Mesenchymal stem cell (in vitro differentiated cells and primary cell): ENCODE results near the gene CRELD1.

Experiments used
- DNase-seq: peaks from one replicate; pipeline ENCODE4 v3.0.0-alpha.2; 2013
- H2AFZ ChIP-seq: one replicate; pipeline ENCODE4 v1.6.1; 2013; ENCODE audit warnings: low read depth, mild to moderate bottlenecking, control low read depth, inconsistent platforms, low read length, moderate library complexity
- H2AK5ac ChIP-seq: 2 replicates; pipeline ENCODE4 v1.6.1; 2013; ENCODE audit warnings: low read length, moderate library complexity, mild to moderate bottlenecking, inconsistent platforms; ENCODE audit not compliant: severe bottlenecking
- H2BK120ac ChIP-seq: one replicate; pipeline ENCODE4 v1.6.1; 2013; ENCODE audit warnings: low read depth, mild to moderate bottlenecking, inconsistent platforms, low read length, moderate library complexity
- H2BK12ac ChIP-seq, 2 experiments: one replicate each; pipeline ENCODE4 v1.6.1; 2013; ENCODE audit warnings: inconsistent platforms in 2 of 2, low read length in 2 of 2, mild to moderate bottlenecking in 2 of 2, moderate library complexity in 2 of 2, control low read depth in 1 of 2
- H2BK15ac ChIP-seq: one replicate; pipeline ENCODE4 v1.6.1; 2013; ENCODE audit warnings: mild to moderate bottlenecking, low read depth, inconsistent platforms; ENCODE audit not compliant: poor library complexity, severe bottlenecking
- H2BK5ac ChIP-seq: 2 replicates; pipeline ENCODE4 v1.6.1; 2013; ENCODE audit warnings: low read depth, mild to moderate bottlenecking, low read length, control low read depth, inconsistent platforms; ENCODE audit not compliant: poor library complexity, severe bottlenecking
- H3K14ac ChIP-seq, 2 experiments: one replicate each; pipeline ENCODE4 v1.6.1; 2013; ENCODE audit warnings: inconsistent platforms in 2 of 2, low read length in 2 of 2, control low read depth in 1 of 2, mild to moderate bottlenecking in 1 of 2, moderate library complexity in 1 of 2
- H3K18ac ChIP-seq, 2 experiments: one replicate each; pipeline ENCODE4 v1.6.1; 2013; ENCODE audit warnings: inconsistent platforms in 2 of 2, low read length in 2 of 2, control low read depth in 1 of 2, low read depth in 1 of 2, mild to moderate bottlenecking in 1 of 2
- H3K23ac ChIP-seq, 2 experiments: one replicate each; pipeline ENCODE4 v1.6.1; 2013; ENCODE audit warnings: inconsistent platforms in 2 of 2, low read length in 2 of 2, mild to moderate bottlenecking in 2 of 2, moderate library complexity in 2 of 2, control low read depth in 1 of 2
- H3K27ac ChIP-seq: 2 replicates; pipeline ENCODE4 v1.5.1; 2013; ENCODE audit warnings: mild to moderate bottlenecking, moderate library complexity, low read length, control low read depth, inconsistent platforms; ENCODE audit not compliant: poor library complexity, severe bottlenecking
- H3K27me3 ChIP-seq, 2 experiments: 2 replicates each; pipeline versions ENCODE4 v1.6.1 to v1.7.0; 2013; ENCODE audit warnings: low read length in 2 of 2, mild to moderate bottlenecking in 2 of 2, moderate library complexity in 2 of 2, control low read depth in 1 of 2, inconsistent platforms in 1 of 2; ENCODE audit not compliant: control insufficient read depth in 1 of 2, insufficient read depth in 1 of 2
- H3K36me3 ChIP-seq, 2 experiments: 2 replicates each; pipeline versions ENCODE4 v1.6.1 to v1.7.0; 2013; ENCODE audit warnings: low read length in 2 of 2, control low read depth in 1 of 2, inconsistent platforms in 1 of 2, low read depth in 1 of 2, mild to moderate bottlenecking in 1 of 2; ENCODE audit not compliant: insufficient read depth in 2 of 2, control insufficient read depth in 1 of 2
- H3K4ac ChIP-seq, 2 experiments: one replicate each; pipeline ENCODE4 v1.6.1; 2013; ENCODE audit warnings: inconsistent platforms in 2 of 2, low read length in 2 of 2, mild to moderate bottlenecking in 2 of 2, moderate library complexity in 2 of 2, control low read depth in 1 of 2, low read depth in 1 of 2
- H3K4me1 ChIP-seq: 2 replicates; pipeline ENCODE4 v1.6.1; 2013; ENCODE audit warnings: low read depth, low read length, control low read depth; ENCODE audit not compliant: control insufficient read depth, insufficient read depth
- H3K4me2 ChIP-seq: 2 replicates; pipeline ENCODE4 v1.6.1; 2013; ENCODE audit warnings: low read length, mild to moderate bottlenecking, inconsistent platforms; ENCODE audit not compliant: poor library complexity, severe bottlenecking
- H3K4me3 ChIP-seq, 2 experiments: 2 replicates each; pipeline versions ENCODE4 v1.5.1 to v1.7.0; 2013; ENCODE audit warnings: low read length in 2 of 2, mild to moderate bottlenecking in 2 of 2, control low read depth in 1 of 2, low read depth in 1 of 2; ENCODE audit not compliant: insufficient read depth in 1 of 2
- H3K79me1 ChIP-seq: replicated peaks from 2 replicates; pipeline ENCODE4 v1.6.1; 2013; ENCODE audit warnings: mild to moderate bottlenecking, control low read depth, low read length, inconsistent platforms; ENCODE audit not compliant: poor library complexity, severe bottlenecking
- H3K9ac ChIP-seq: 2 replicates; pipeline ENCODE4 v1.7.0; 2013; ENCODE audit warnings: mild to moderate bottlenecking, low read length, moderate library complexity
- H3K9me3 ChIP-seq: 2 replicates; pipeline ENCODE4 v1.7.0; 2013; ENCODE audit warnings: mild to moderate bottlenecking, low read length; ENCODE audit not compliant: control insufficient read depth
- H4K8ac ChIP-seq: one replicate; pipeline ENCODE4 v1.6.1; 2013; ENCODE audit warnings: inconsistent platforms, mild to moderate bottlenecking, low read length, moderate library complexity
- H4K91ac ChIP-seq: one replicate; pipeline ENCODE4 v1.6.1; 2013; ENCODE audit warnings: mild to moderate bottlenecking, low read length, inconsistent platforms
- WGBS: methylation state at CpG from one replicate; pipeline ENCODE4 v1.1.7; 2013; ENCODE audit warnings: mixed read lengths; 5-methylcytosine and 5-hydroxymethylcytosine counted together

Gene CRELD1

DNA sequence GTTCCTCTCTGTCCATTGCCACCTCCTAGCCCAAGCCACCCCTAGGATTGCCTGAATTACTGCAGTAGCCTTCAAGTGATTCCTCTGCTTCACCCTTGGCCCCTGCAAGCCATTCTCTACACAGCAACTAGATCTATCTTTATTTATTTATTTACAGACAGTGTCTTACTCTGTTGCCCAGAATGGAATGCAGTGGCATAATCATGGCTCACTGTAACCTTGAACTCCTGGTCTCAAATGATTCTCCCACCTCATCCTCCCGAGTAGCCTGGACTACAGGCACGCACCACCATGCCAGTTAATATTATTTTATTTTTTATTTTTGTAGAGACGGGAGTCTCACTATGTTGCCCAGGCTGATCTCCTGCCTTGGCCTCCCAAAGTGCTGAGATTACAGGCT, 45.1 kb upstream of the CRELD1 start:
- H2AFZ ChIP-seq, result no peak overlapping the region
- H3K4ac ChIP-seq, result no peak overlapping the region
- no peak overlapping the region for H3K27ac ChIP-seq
- no peak overlapping the region for H2AK5ac ChIP-seq
- no peak overlapping the region for H4K91ac ChIP-seq
- no peak overlapping the region for H3K4me2 ChIP-seq
- no peak overlapping the region for H3K9ac ChIP-seq
- H3K14ac ChIP-seq, result no peak overlapping the region
- H2BK15ac ChIP-seq, result no peak overlapping the region
- H2BK5ac ChIP-seq, result no peak overlapping the region
- H3K79me1 ChIP-seq, result peaks cover 4% of the 10 kb centered on the region
- H3K23ac ChIP-seq, result no peak overlapping the region
- H2BK120ac ChIP-seq, result no peak overlapping the region
- no peak overlapping the region for H4K8ac ChIP-seq
- no peaks in the 10 kb centered on the region for H3K27me3 ChIP-seq
- DNase-seq, result no peak
- no peaks in the 10 kb centered on the region for H3K9me3 ChIP-seq
- WGBS, result 89% methylated on average over 1 of the region's 3 CpGs
- H3K4me3 ChIP-seq, result no peak overlapping the region
- no peak overlapping the region for H2BK12ac ChIP-seq
- H3K18ac ChIP-seq, result peak overlapping the region in 1 of 2 experiments; percentile 55
- no peaks in the 10 kb centered on the region for H3K4me1 ChIP-seq
- H3K36me3 ChIP-seq, result peaks cover 7 to 16% of the 10 kb centered on the region in 2 experiments

DNA sequence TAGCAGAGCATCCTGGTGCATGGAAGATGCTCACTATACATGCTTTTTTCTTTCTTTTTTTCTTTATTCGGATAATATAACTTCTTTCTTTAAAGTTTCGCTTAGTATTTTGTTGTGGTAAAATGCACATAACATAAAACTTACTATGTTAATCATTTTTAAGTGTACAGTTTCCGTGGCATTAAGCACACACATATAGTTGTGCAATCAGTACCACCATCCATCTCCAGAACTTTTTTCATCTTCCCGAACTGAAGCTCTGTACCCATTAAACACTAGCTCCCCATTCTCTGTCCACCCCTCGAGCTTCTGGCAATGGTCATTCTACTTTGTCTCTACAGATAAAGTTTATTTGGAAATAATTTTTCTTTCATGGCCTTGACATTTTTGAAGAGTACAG, 44.2 kb upstream of the CRELD1 start:
- Histone ChIP-seq H3K36me3 (peaks cover 7 to 20% of the 10 kb centered on the region in 2 experiments), H3K14ac (no peak overlapping the region), H2AK5ac (no peak overlapping the region), H3K4ac (no peak overlapping the region), H2BK5ac (no peak overlapping the region), H3K27ac (no peak overlapping the region), H3K27me3 (no peaks in the 10 kb centered on the region), H4K91ac (no peak overlapping the region), H3K9me3 (no peaks in the 10 kb centered on the region), H3K4me3 (no peak overlapping the region), H3K9ac (no peak overlapping the region), H2BK120ac (no peak overlapping the region), H3K4me1 (peaks cover 2% of the 10 kb centered on the region), H3K4me2 (no peak overlapping the region), H4K8ac (no peak overlapping the region), H2BK12ac (no peak overlapping the region), H3K79me1 (peaks cover 6% of the 10 kb centered on the region), H2BK15ac (no peak overlapping the region), H2AFZ (no peak overlapping the region), H3K18ac (no peak overlapping the region), H3K23ac (no peak overlapping the region)
- no peak for DNase-seq
- 93% methylated on average over 2 of the region's 5 CpGs for WGBS

DNA sequence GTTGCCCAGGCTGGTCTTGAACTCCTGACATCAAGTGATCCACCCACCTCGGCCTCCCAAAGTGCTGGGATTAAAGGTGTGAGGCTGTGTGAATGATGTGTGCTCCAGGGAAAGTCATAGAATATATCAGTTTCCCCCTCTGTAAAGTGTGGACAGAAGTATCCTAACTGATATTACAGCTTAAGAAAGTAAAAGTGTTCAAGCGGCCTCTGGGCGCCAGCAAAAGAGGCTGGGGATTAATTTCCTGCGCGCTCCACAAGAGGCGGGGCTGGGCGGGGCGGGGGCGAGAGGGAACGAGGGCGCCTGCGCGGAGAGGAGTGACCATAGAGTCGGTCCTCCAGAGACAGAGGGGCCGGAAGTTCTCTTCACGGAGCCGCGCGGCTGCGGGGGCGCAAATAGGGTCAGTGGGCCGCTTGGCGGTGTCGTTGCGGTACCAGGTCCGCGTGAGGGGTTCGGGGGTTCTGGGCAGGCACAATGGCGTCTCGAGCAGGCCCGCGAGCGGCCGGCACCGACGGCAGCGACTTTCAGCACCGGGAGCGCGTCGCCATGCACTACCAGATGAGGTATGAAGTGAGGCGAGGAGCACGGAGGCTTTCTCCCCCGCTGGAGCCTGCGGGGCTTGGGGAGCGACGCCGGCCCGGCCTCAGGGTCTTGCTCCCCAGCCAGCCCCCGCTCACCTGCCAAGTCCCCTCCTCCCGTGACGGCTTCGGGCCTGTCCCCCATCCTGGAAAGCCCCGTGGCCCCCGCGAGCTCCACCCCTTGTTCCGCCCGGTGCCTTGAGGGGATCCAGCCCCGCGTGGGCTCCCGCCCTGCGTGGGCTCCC, 43.2 kb upstream of the CRELD1 start, which contains the start of gene JAGN1:
Gene JAGN1, plus strand, starts transcription at position 362 of the 823 bp plus-strand sequence. Its CDS starts 113 bp downstream, at position 475.
- H3K18ac ChIP-seq, result peak within 1 kb of the TSS; percentile 97 to 100
- H2BK5ac ChIP-seq, result peak within 1 kb of the TSS; percentile 86
- H2BK12ac ChIP-seq, result peak within 1 kb of the TSS; percentile 47 to 62
- peak within 1 kb of the TSS; percentile 96 for H3K4ac ChIP-seq
- H2AFZ ChIP-seq, result peak within 1 kb of the TSS; percentile 43
- peak within 1 kb of the TSS; percentile 99 for H4K91ac ChIP-seq
- peak within 1 kb of the TSS; percentile 70 to 75 for H3K23ac ChIP-seq
- H3K9me3 ChIP-seq, result no peaks in the 10 kb centered on the region
- H3K79me1 ChIP-seq, result peaks cover 10% of the 10 kb centered on the region
- peaks cover 7 to 25% of the 10 kb centered on the region in 2 experiments for H3K36me3 ChIP-seq
- DNase-seq, result peak; percentile 91
- peak within 1 kb of the TSS; percentile 99 for H3K9ac ChIP-seq
- H3K4me1 ChIP-seq, result peaks cover 2% of the 10 kb centered on the region
- H3K27me3 ChIP-seq, result no peaks in the 10 kb centered on the region
- H3K4me3 ChIP-seq, result peak within 1 kb of the TSS; percentile 91 to 95
- peak within 1 kb of the TSS; percentile 79 for H2BK15ac ChIP-seq
- peak within 1 kb of the TSS; percentile 88 to 99 for H3K14ac ChIP-seq
- peak within 1 kb of the TSS; percentile 99 for H4K8ac ChIP-seq
- H2AK5ac ChIP-seq, result no peak within 1 kb of the TSS
- peak within 1 kb of the TSS; percentile 93 for H2BK120ac ChIP-seq
- 2% methylated on average over 49 of the region's 62 CpGs for WGBS
- H3K27ac ChIP-seq, result peak within 1 kb of the TSS; percentile 38
- H3K4me2 ChIP-seq, result peak within 1 kb of the TSS; percentile 81

- Histone ChIP-seq H3K4me2 (peak overlapping the region; percentile 81), H3K27me3 (no peaks in the 10 kb centered on the region), H3K4me3 (peak overlapping the region; percentile 91 to 95), H2BK5ac (peak overlapping the region; percentile 86), H3K14ac (peak overlapping the region; percentile 88 to 99), H3K9me3 (no peaks in the 10 kb centered on the region), H3K9ac (peak overlapping the region; percentile 99), H2BK15ac (no peak overlapping the region), H3K23ac (no peak overlapping the region), H2AK5ac (no peak overlapping the region), H4K8ac (peak overlapping the region; percentile 99), H2BK120ac (peak overlapping the region; percentile 93), H4K91ac (peak overlapping the region; percentile 99), H3K27ac (peak overlapping the region; percentile 18), H2AFZ (peak overlapping the region; percentile 43), H3K79me1 (peaks cover 10% of the 10 kb centered on the region), H3K4ac (peak overlapping the region; percentile 96), H3K18ac (peak overlapping the region; percentile 97 to 100), H2BK12ac (peak overlapping the region in 1 of 2 experiments; percentile 47), H3K36me3 (peaks cover 7 to 25% of the 10 kb centered on the region in 2 experiments), H3K4me1 (peaks cover 2% of the 10 kb centered on the region)
- WGBS, result 0% methylated on average over 4 of the region's 12 CpGs
- DNase-seq, result no peak
These were observed 42.5 kb upstream of the CRELD1 start for GRCh38 chr3:9891072-9891622.
